Measurements from ENCODE around the gene LINC01488. TPM values are rescaled to one million over a fixed set of nuclear protein-coding genes. Genes with fewer than 3 reads are reported as not detected.

Gene LINC01488
- total and polyA plus RNA-seq, 9 of the 15 experiments (the other 6 are each of a cell fraction or from before 2014, with no cell fraction given), result not detected

DNA sequence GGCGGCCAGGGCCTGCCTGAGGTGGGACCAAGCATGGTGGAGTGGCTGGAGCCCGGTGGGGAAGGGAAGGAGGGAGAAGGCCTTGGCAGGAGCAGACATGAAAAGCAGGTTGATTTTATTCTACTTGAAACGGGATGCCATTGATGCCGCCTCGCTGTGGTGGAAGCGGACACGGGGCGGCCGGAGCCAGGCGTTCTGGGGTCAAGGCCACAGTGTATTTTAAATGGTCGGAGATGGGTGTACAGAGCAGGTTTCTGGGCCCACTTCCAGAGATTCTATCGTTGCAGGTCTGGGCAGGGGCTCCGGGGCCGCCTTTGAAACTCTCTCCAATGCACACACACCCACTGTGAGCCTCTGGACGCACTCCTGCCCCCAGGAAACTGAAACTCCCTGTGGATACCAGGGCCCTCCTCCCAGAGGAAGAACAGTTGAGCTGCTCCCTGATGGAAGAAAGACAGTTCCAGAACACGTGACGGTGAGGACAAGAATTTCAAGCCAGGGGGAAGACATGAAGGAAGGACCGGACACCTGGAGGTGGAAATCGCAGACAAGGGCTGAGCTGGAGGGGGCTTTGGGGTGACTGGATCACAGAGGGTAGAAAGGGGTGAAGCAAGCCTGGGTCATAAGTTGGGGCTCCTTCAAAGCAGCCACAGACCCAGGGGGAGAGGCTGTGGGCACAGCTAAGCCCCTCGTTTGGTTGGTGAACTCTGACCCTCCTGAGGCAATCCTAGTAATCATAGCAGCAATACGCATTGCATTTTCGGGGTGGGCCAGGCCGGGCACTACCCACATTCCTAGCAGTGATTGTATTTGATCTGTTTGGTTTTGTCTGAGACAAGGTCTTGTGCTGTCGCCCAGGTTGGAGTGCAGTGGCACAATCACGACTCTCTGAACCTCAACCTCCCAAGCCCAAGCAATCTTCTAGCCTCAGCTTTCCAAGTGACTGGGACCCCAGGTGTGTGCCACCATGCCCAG lies 12.3 kb upstream of the LINC01488 start:
- in situ Hi-C loops (cut with MboI), result no loop called here
- Histone ChIP-seq H3K36me3 (ENCODE audit: control insufficient read depth, insufficient read depth, low read length) (no peaks in the 10 kb centered on the region), H3K4me1 (replicated peaks in 1 of 2; ENCODE audit: control insufficient read depth in 2 of 2, insufficient read depth in 2 of 2, low read length in 2 of 2) (peaks cover 26 to 35% of the 10 kb centered on the region in 2 experiments), H3K4me2 (ENCODE audit: insufficient read depth, low read length) (no peak overlapping the region), H3K9me3 (replicated peaks; ENCODE audit: control insufficient read depth, insufficient read depth, low read depth, low read length) (no peaks in the 10 kb centered on the region), H3K27ac (ENCODE audit: extremely low read depth, low read depth, low read length) (no peak overlapping the region), H2AFZ (ENCODE audit: low read depth, low read length) (no peak overlapping the region), H4K20me1 (replicated peaks; ENCODE audit: control insufficient read depth, insufficient read depth, low read length) (no peaks in the 10 kb centered on the region; the same call in 1 of the 2 replicates), H3K4me3 (no peak overlapping the region), H3K79me2 (ENCODE audit: control insufficient read depth, insufficient read depth, low read length) (no peaks in the 10 kb centered on the region), H3K9ac (ENCODE audit: insufficient read depth in 1 of 2, low read depth in 2 of 2, low read length in 2 of 2) (peak overlapping the region in 1 of 2 experiments; percentile 38; a peak in 1 of 4 replicates), H3K9me1 (ENCODE audit: control insufficient read depth, insufficient read depth, low read length) (no peaks in the 10 kb centered on the region), H3K27me3 (ENCODE audit: control insufficient read depth in 2 of 2, insufficient read depth in 2 of 2, low read length in 2 of 2) (peaks cover 0 to 12% of the 10 kb centered on the region in 2 experiments; a peak in 2 of 5 replicates)
- CTCF ChIA-PET (ENCODE audit: low intra/inter-chr PET ratio), result no interaction called here
- intact Hi-C loops (cut with micrococcal nuclease), result no loop called here
- BruUV-seq (replicated peaks), result no TSS peak
- FAIRE-seq, result no peak
- POLR2A ChIA-PET, result interaction anchor here (0.6 to 0.7 kb wide), 2 partner anchors 175 to 439 kb away, joined by 3 read pairs; partner anchors contain the start of gene MYEOV
- TF ChIP-seq, protein P1, sequence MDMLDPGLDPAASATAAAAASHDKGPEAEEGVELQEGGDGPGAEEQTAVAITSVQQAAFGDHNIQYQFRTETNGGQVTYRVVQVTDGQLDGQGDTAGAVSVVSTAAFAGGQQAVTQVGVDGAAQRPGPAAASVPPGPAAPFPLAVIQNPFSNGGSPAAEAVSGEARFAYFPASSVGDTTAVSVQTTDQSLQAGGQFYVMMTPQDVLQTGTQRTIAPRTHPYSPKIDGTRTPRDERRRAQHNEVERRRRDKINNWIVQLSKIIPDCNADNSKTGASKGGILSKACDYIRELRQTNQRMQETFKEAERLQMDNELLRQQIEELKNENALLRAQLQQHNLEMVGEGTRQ (CRISPR knock-in tag; IDR thresholded peaks at IDR 0.05), result peak; percentile 30; the same call in 1 of the 2 replicates
- TF ChIP-seq ZNF146 (CRISPR knock-in tag; IDR thresholded peaks at IDR 0.05; ENCODE audit: unreplicated experiment) (no peak), NFYB (IDR thresholded peaks at IDR 0.05; ENCODE audit: extremely low read depth, insufficient read length) (no peak), HMGN3 (IDR thresholded peaks at IDR 0.05; ENCODE audit: borderline replicate concordance, extremely low read depth, insufficient read length, low read depth, low read length) (no peak), ZBED1 (IDR thresholded peaks at IDR 0.05) (no peak)
- TF ChIP-seq, protein P2, sequence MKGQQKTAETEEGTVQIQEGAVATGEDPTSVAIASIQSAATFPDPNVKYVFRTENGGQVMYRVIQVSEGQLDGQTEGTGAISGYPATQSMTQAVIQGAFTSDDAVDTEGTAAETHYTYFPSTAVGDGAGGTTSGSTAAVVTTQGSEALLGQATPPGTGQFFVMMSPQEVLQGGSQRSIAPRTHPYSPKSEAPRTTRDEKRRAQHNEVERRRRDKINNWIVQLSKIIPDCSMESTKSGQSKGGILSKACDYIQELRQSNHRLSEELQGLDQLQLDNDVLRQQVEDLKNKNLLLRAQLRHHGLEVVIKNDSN (CRISPR knock-in tag; IDR thresholded peaks at IDR 0.05), result peak; percentile 42
- no peak for ATAC-seq
- WGBS (ENCODE audit: insufficient coverage, low coverage, missing lambda C conversion rate), result 56% methylated on average over 25 of the region's 25 CpGs
- DNase-seq (ENCODE audit: extremely low read depth in 1 of 4, low spot score in 3 of 4), result no peak

Data from K562 (cell line).